GM18517 (cell line): ENCODE results near the gene METTL14.

Source experiments
- ATAC-seq: cut with Tn5 transposase; IDR thresholded peaks from one replicate; pipeline ENCODE4 v1.9.1; 2021; ENCODE audit warnings: mild to moderate bottlenecking, moderate library complexity; ENCODE audit not compliant: unreplicated experiment

The METTL14 gene

GRCh38 chr4:118732591-118733330 is 47.6 kb downstream of the METTL14 start:
- ATAC-seq = no peak

GRCh38 chr4:118734491-118735205 is 49.5 kb downstream of the METTL14 start:
- no peak for ATAC-seq

DNA sequence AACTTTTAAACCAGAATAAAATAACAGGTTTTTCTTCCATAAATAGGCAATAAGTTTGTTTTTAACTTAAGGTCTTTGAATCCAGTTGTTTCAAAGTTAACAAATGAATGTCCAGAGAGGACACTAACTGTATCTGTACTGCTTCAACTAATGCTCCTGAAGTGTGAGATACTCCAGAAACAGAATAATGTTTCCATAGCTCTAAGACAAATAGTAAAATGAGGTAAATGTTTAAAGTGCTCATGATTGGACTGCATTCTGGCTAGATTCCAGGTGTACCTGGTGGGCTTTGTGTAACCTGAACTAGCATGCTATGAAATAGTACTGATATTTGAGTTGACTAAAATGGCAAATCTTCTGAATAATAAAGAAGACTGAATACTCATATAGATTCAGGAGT is 51.7 kb downstream of the METTL14 start:
- ATAC-seq = no peak

DNA sequence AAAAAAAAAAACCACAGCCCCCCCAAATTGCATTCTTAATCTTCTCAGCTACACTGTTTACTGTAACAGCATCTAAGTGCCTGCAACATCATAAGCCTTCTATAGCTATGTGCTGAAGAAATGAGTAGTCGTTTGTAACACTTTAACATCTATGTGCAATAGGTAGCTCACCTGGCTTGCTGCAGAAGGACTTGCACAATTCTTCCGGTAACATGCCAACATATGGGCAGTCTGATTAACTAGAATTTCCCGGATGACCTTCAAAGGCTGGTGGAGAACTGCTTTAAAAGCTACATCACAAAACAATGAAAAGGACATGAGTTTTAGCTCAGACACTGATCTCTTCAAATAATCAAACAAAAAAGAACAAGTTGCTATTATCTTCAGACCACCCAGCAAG is 52.9 kb downstream of the METTL14 start:
- ATAC-seq = no peak

GRCh38 chr4:118739022-118739713 is 54.0 kb downstream of the METTL14 start:
- no peak for ATAC-seq

- ATAC-seq = no peak
Observed at GRCh38 chr4:118740869-118741268, 55.7 kb downstream of the METTL14 start.

DNA sequence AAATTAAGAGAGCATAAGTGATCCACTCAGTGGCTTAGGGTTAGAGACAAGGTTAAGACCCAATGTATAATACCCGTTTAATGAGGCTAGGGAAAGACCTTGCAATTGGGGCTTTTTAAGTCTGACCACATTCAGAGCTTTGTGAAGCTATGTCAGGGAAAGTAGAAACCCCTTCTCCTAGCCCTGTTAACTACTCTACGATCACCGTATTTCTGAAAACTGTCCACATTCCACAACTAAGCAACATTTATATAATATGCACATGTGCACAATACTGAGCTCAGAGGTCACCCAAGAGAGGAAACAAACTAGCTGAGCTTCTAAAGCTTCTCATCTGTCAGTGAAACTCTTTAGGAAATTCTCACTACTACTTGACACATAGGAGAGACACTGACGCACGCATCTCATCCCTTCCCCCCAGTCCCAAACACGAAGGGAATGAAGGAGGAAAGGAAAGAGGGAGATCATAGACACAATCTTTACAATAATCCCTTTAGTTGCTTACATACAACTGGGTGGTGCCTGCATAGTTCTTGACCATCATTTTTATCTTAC is 56.2 kb downstream of the METTL14 start:
- no peak for ATAC-seq

DNA sequence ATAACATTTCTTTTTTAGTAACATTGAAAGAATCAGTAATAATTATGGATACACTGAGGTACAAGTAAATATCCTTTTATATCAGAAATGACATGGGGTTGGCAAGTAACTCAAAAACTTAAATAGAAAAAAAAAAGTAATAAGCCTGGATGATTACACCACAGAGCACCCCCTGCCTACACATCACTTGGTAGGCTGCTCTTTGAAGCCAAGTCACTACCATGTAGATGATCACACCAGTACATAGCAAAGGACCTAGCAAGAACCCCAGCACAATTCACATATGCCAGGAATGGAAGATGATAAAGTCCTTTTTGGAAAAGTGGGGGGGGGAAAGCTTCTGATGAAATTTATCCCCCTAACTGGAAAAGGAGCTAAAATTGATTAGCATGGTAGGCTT is 56.9 kb downstream of the METTL14 start:
- ATAC-seq = no peak

DNA sequence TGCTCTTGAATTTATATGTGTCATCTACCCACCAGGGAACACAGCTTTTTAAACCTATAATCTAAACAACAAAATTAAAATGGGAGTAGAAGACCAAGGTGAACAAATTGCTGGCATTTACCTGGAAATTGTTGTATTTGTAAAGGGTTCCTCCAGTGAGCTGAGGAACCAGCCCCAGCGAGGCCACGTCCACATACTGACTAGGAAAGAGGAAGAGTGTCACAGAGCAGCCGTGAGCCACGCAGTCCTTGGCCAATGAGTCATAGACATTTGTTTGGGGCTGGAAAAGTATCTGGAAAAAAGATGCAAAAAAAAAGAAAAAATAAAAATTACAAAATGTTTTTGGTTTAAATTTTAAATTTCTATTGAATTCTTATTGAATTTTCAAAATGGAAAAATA is 58.7 kb downstream of the METTL14 start:
- no peak for ATAC-seq

DNA sequence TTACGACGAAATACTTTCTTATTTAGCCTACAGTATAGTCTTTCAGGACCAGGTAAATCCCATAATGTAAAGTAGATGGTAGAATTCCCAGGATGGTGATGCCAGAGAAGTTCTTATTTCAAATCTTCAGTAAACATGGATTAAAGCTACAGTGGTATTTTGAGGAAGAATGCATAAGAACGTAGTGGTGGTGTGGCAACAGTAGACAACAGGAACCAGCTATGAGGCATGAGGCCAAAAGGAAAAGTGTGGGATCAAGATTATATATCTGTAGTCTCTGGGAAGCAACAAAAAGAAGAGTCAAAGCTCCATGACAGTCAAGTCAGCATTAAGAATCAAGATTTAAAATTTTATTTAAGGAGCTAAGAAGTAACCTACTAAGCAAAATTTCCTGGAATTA is 60.2 kb downstream of the METTL14 start:
- no peak for ATAC-seq

DNA sequence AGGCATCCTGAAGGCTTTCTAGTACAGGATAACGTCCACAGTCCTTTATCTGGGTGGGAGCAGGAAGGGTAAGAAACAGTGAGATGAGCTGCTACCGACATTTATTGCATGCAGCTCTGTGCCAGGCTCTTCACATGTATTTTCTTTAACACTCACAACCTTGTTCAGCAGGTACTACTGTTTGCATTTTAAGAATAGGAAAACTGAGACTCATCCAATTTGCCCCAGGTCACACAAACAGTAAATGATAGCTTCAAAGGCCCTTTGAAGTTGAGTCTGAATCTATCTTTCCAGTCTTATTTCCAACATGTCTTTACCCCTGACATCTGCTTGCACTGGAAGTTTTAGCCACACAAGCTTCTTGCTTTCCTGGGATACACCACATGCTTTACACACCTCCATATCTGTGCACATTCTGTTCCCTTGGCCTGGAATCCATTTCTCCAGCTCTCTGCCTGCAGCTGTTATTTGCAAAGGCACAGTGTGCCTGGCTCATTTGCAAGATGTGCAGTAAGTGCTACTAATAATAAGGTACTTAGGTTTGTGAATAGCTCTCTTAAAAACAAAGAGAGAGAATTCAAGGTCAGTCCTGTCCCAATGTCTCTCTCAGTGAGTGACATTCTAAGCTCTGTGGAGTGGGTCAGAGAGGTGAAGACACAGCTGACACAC is 61.2 kb downstream of the METTL14 start:
- no peak for ATAC-seq

GRCh38 chr4:118749347-118749988 is 64.3 kb downstream of the METTL14 start:
- no peak for ATAC-seq

DNA sequence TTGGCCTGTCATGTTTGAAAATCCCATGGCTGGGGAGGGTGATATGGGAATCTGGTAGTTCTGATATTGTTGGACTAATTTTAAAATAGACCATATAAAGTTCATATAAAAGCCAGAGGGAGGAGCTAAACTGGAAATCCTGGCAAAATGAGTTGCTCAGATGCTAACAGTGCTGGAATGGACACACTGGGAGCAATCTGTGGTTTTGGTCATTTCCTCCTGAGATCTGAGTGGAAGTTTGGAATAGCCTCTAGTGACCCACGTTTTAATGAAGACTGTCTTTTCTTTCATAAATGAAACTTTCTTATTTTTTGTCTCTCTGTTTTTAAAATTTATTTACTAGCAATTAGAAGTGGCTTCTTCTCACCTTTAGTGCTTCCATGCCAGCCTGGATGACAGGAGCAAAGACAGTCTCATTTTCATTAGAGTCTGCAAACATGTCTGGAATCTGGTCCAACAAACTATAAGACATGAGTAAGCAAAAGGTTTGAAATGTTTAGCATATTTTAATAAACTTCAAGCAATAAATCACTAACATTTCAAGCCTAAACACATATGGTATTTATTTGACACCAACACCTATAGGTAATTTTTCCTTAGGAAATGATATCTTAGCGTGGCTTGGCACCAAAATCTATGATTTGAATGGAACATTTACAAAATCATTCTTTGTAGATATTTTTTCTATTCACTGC is 66.6 kb downstream of the METTL14 start:
- no peak for ATAC-seq

DNA sequence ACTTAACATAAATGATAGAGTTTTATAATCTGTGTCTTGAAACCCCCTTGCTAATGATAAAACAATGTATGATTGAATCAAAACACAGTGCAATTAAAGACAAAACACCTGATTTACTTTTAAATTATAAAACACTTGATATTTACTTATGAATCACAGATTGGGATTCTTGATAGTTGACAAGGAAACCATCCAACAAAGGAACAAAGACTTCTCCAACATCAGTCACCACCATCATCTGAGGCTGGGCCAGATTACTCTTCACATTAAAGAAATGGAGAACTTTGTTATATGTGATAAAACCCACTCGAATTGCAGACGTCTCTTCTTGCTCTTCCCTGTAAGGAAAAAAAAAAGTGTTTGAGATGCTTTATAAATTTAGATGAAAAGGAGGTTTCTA is 67.4 kb downstream of the METTL14 start:
- no peak for ATAC-seq

GRCh38 chr4:118753096-118753495 is 67.9 kb downstream of the METTL14 start:
- no peak for ATAC-seq

- no peak for ATAC-seq
Observed at GRCh38 chr4:118753685-118754084, 68.5 kb downstream of the METTL14 start.

GRCh38 chr4:118754890-118755289 is 69.7 kb downstream of the METTL14 start:
- ATAC-seq = no peak

GRCh38 chr4:118755438-118756226 is 70.4 kb downstream of the METTL14 start:
- no peak for ATAC-seq

DNA sequence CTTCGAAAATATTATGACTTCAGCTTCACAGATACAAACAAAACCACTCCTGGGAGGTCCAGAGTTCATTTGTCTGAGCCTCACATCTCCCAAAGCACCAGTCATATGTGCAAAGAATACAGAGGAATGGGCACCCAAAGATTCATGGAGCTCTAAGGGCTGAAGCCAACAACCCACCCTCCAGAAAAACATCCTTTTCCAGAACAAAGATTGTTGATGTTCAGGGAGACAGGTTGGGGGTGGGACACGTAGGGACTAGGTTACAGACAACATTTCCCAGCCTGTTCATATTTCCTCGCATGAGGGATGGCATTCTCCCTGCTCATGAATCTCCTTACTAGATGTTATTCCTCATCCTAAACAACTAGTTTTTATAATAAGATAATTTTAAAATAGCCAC is 71.2 kb downstream of the METTL14 start:
- no peak for ATAC-seq
